Measurements from ENCODE around the gene LINGO4.

Gene LINGO4

GRCh38 chr1:151814971-151815545 is 9.8 kb upstream of the LINGO4 start:
- no peak overlapping the region for H3K4me3 Mint-ChIP-seq
- no peaks in the 10 kb centered on the region for H3K36me3 Mint-ChIP-seq (ENCODE audit: low read depth)
- intact Hi-C loops (cut with micrococcal nuclease) = no loop called here
- peaks cover 40% of the 10 kb centered on the region for H3K27me3 Mint-ChIP-seq
- peaks cover 25% of the 10 kb centered on the region for H3K4me1 Mint-ChIP-seq (ENCODE audit: low read depth)
- H3K27ac Mint-ChIP-seq = no peak overlapping the region
- H3K9me3 Mint-ChIP-seq = no peaks in the 10 kb centered on the region

GRCh38 chr1:151814426-151814825 is 9.2 kb upstream of the LINGO4 start:
- H3K27ac Mint-ChIP-seq = no peak overlapping the region
- no peaks in the 10 kb centered on the region for H3K9me3 Mint-ChIP-seq
- peaks cover 23% of the 10 kb centered on the region for H3K4me1 Mint-ChIP-seq (ENCODE audit: low read depth)
- peaks cover 36% of the 10 kb centered on the region for H3K27me3 Mint-ChIP-seq
- intact Hi-C loops (cut with micrococcal nuclease) = no loop called here
- H3K36me3 Mint-ChIP-seq (ENCODE audit: low read depth) = no peaks in the 10 kb centered on the region
- H3K4me3 Mint-ChIP-seq = no peak overlapping the region

GRCh38 chr1:151813271-151813977 is 8.2 kb upstream of the LINGO4 start:
- Mint-ChIP-seq H3K27me3 (peaks cover 39% of the 10 kb centered on the region), H3K27ac (no peak overlapping the region), H3K9me3 (no peaks in the 10 kb centered on the region), H3K4me1 (ENCODE audit: low read depth) (peaks cover 23% of the 10 kb centered on the region), H3K4me3 (no peak overlapping the region), H3K36me3 (ENCODE audit: low read depth) (no peaks in the 10 kb centered on the region)
- intact Hi-C loops (cut with micrococcal nuclease) = no loop called here

- peaks cover 20% of the 10 kb centered on the region for H3K4me1 Mint-ChIP-seq (ENCODE audit: low read depth)
- H3K9me3 Mint-ChIP-seq = no peaks in the 10 kb centered on the region
- no peak overlapping the region for H3K27ac Mint-ChIP-seq
- peaks cover 38% of the 10 kb centered on the region for H3K27me3 Mint-ChIP-seq
- intact Hi-C loops (cut with micrococcal nuclease) = no loop called here
- H3K36me3 Mint-ChIP-seq (ENCODE audit: low read depth) = no peaks in the 10 kb centered on the region
- no peak overlapping the region for H3K4me3 Mint-ChIP-seq
Measured at GRCh38 chr1:151811181-151811580, 6.0 kb upstream of the LINGO4 start.

GRCh38 chr1:151809985-151810556 is 4.9 kb upstream of the LINGO4 start:
- H3K36me3 Mint-ChIP-seq (ENCODE audit: low read depth) = no peaks in the 10 kb centered on the region
- peaks cover 13% of the 10 kb centered on the region for H3K4me1 Mint-ChIP-seq (ENCODE audit: low read depth)
- no peak overlapping the region for H3K4me3 Mint-ChIP-seq
- no peak overlapping the region for H3K27ac Mint-ChIP-seq
- intact Hi-C loops (cut with micrococcal nuclease) = no loop called here
- no peaks in the 10 kb centered on the region for H3K9me3 Mint-ChIP-seq
- H3K27me3 Mint-ChIP-seq = peaks cover 34% of the 10 kb centered on the region

GRCh38 chr1:151809290-151809984 is 4.2 kb upstream of the LINGO4 start:
- Mint-ChIP-seq H3K9me3 (no peaks in the 10 kb centered on the region), H3K4me1 (ENCODE audit: low read depth) (peaks cover 13% of the 10 kb centered on the region), H3K4me3 (no peak overlapping the region), H3K27ac (no peak overlapping the region), H3K36me3 (ENCODE audit: low read depth) (no peaks in the 10 kb centered on the region), H3K27me3 (peaks cover 35% of the 10 kb centered on the region)
- intact Hi-C loops (cut with micrococcal nuclease) = no loop called here

GRCh38 chr1:151807766-151808165 is 2.5 kb upstream of the LINGO4 start:
- intact Hi-C loops (cut with micrococcal nuclease) = no loop called here
- Mint-ChIP-seq H3K9me3 (no peaks in the 10 kb centered on the region), H3K36me3 (ENCODE audit: low read depth) (no peaks in the 10 kb centered on the region), H3K4me1 (ENCODE audit: low read depth) (peaks cover 13% of the 10 kb centered on the region), H3K4me3 (no peak overlapping the region), H3K27ac (no peak overlapping the region), H3K27me3 (peaks cover 37% of the 10 kb centered on the region)

- Mint-ChIP-seq H3K36me3 (ENCODE audit: low read depth) (no peaks in the 10 kb centered on the region), H3K27ac (no peak overlapping the region), H3K4me1 (ENCODE audit: low read depth) (peaks cover 13% of the 10 kb centered on the region), H3K4me3 (no peak overlapping the region), H3K27me3 (peaks cover 37% of the 10 kb centered on the region), H3K9me3 (no peaks in the 10 kb centered on the region)
- intact Hi-C loops (cut with micrococcal nuclease) = no loop called here
Measured at GRCh38 chr1:151807131-151807530, 1.9 kb upstream of the LINGO4 start.

GRCh38 chr1:151806170-151806569 is 951 bp upstream of the LINGO4 start:
- H3K4me3 Mint-ChIP-seq = no peak overlapping the region
- no peak overlapping the region for H3K27ac Mint-ChIP-seq
- H3K4me1 Mint-ChIP-seq (ENCODE audit: low read depth) = peaks cover 13% of the 10 kb centered on the region
- intact Hi-C loops (cut with micrococcal nuclease) = no loop called here
- H3K9me3 Mint-ChIP-seq = no peaks in the 10 kb centered on the region
- H3K27me3 Mint-ChIP-seq = peaks cover 40% of the 10 kb centered on the region
- H3K36me3 Mint-ChIP-seq (ENCODE audit: low read depth) = no peaks in the 10 kb centered on the region

GRCh38 chr1:151803915-151804314 is 1.3 kb downstream of the LINGO4 start:
- intact Hi-C loops (cut with micrococcal nuclease) = no loop called here

GRCh38 chr1:151803164-151803563 is 2.1 kb downstream of the LINGO4 start:
- H3K27me3 Mint-ChIP-seq = peaks cover 57% of the 10 kb centered on the region
- no peak overlapping the region for H3K27ac Mint-ChIP-seq
- H3K9me3 Mint-ChIP-seq = no peaks in the 10 kb centered on the region
- peaks cover 29% of the 10 kb centered on the region for H3K4me1 Mint-ChIP-seq (ENCODE audit: low read depth)
- intact Hi-C loops (cut with micrococcal nuclease) = no loop called here
- H3K4me3 Mint-ChIP-seq = no peak overlapping the region
- no peaks in the 10 kb centered on the region for H3K36me3 Mint-ChIP-seq (ENCODE audit: low read depth)

More at GRCh38 chr1:151803915-151804314, 1.3 kb downstream of the LINGO4 start:
- no peak overlapping the region for H3K4me3 Mint-ChIP-seq
- no peak overlapping the region for H3K27ac Mint-ChIP-seq
- H3K9me3 Mint-ChIP-seq = no peaks in the 10 kb centered on the region
- H3K4me1 Mint-ChIP-seq (ENCODE audit: low read depth) = peaks cover 25% of the 10 kb centered on the region
- peaks cover 56% of the 10 kb centered on the region for H3K27me3 Mint-ChIP-seq
- H3K36me3 Mint-ChIP-seq (ENCODE audit: low read depth) = no peaks in the 10 kb centered on the region

- Mint-ChIP-seq H3K36me3 (ENCODE audit: low read depth) (no peaks in the 10 kb centered on the region), H3K4me3 (no peak overlapping the region), H3K27me3 (peaks cover 57% of the 10 kb centered on the region), H3K9me3 (no peaks in the 10 kb centered on the region), H3K27ac (no peak overlapping the region), H3K4me1 (ENCODE audit: low read depth) (peaks cover 21% of the 10 kb centered on the region)
- intact Hi-C loops (cut with micrococcal nuclease) = no loop called here
Measured at GRCh38 chr1:151802372-151802771, 2.8 kb downstream of the LINGO4 start.

- Mint-ChIP-seq H3K36me3 (ENCODE audit: low read depth) (peaks cover 5% of the 10 kb centered on the region), H3K4me1 (ENCODE audit: low read depth) (peaks cover 18% of the 10 kb centered on the region), H3K27me3 (peaks cover 53% of the 10 kb centered on the region), H3K4me3 (no peak overlapping the region), H3K9me3 (no peaks in the 10 kb centered on the region), H3K27ac (no peak overlapping the region)
- intact Hi-C loops (cut with micrococcal nuclease) = no loop called here
Measured at GRCh38 chr1:151801846-151802245, 3.4 kb downstream of the LINGO4 start.

- Mint-ChIP-seq H3K9me3 (no peaks in the 10 kb centered on the region), H3K27ac (no peak overlapping the region), H3K4me3 (no peak overlapping the region), H3K4me1 (ENCODE audit: low read depth) (peaks cover 18% of the 10 kb centered on the region), H3K27me3 (peaks cover 52% of the 10 kb centered on the region), H3K36me3 (ENCODE audit: low read depth) (peaks cover 10% of the 10 kb centered on the region)
- intact Hi-C loops (cut with micrococcal nuclease) = no loop called here
Measured at GRCh38 chr1:151801310-151801820, 3.9 kb downstream of the LINGO4 start.
